Testis (tissue), 3 donors: ENCODE measurements around the gene CCDC83. TPM values are rescaled to one million over a fixed set of nuclear protein-coding genes. Genes with fewer than 3 reads are reported as not detected.

Source experiments
- DNase-seq: peaks from one replicate; pipeline ENCODE4 v3.0.0-alpha.2; 2019
- H3K27ac ChIP-seq, 2 donors: fragments of 200-600 bp; sonication (generic); one replicate each; pipeline ENCODE4 v1.5.1; 2019
- H3K27me3 ChIP-seq: fragments of 200-600 bp; sonication (generic); one replicate; pipeline ENCODE4 v1.5.1; 2019
- H3K36me3 ChIP-seq: fragments of 200-600 bp; sonication (generic); one replicate; pipeline ENCODE4 v1.5.1; 2017; ENCODE audit warnings: low read depth; ENCODE audit errors: missing control alignments
- H3K4me1 ChIP-seq: fragments of 200-600 bp; sonication (generic); one replicate; pipeline ENCODE4 v1.5.1; 2019
- H3K4me3 ChIP-seq, 2 donors: fragments of 200-600 bp; sonication (generic); one replicate each; pipeline ENCODE4 v1.5.1; 2017 to 2019
- H3K9me3 ChIP-seq: fragments of 200-600 bp; sonication (generic); one replicate; pipeline ENCODE4 v1.5.1; 2017
- CTCF ChIP-seq, 3 experiments: fragments of 450-650 bp in 2 of 3; fragments of 200-600 bp in 1 of 3; sonication (generic) in 1 of 3; IDR thresholded peaks; one replicate each; pipeline ENCODE4 v1.5.1; 2016 to 2019; ENCODE audit warnings: antibody characterized with exemption in 3 of 3, mild to moderate bottlenecking in 2 of 3, moderate library complexity in 1 of 3
- POLR2A ChIP-seq: fragments of 450-650 bp; IDR thresholded peaks from one replicate; pipeline ENCODE4 v1.6.1; 2017; ENCODE audit warnings: antibody characterized with exemption, mild to moderate bottlenecking, moderate library complexity
- WGBS, 2 donors: methylation state at CpG; one replicate each; pipeline ENCODE4 v1.1.5; 2018; 5-methylcytosine and 5-hydroxymethylcytosine counted together
- intact Hi-C: fragments of 100-400 bp; cut with DNase I; formaldehyde crosslinking; loops from one replicate; pipeline ENCODE4 v1.15.1; 2023; ENCODE audit warnings: low total_unique reads
- polyA plus RNA-seq: library from polyadenylated mRNA; stranded (reverse); fragments of 350-450 nt; fragmentation: Illumina TruSeq; extraction: RNeasy Lipid Tissue Mini Kit (QIAGEN cat#74804); gene quantifications from one replicate; pipeline ENCODE4 v1.2.3, GENCODE V29; 2014; ENCODE audit warnings: low read depth, low replicate concordance; ENCODE audit not compliant: insufficient read depth
- total RNA-seq, 2 donors: library from RNA; depleted of rRNA; stranded (reverse); fragments of >200 nt; gene quantifications; one replicate each; pipeline ENCODE4 v1.2.3, GENCODE V29; 2016

The CCDC83 gene
- total and polyA plus RNA-seq, 3 donors from 2014 or later = 10.2 to 29.6 (median 22.6) TPM

DNA sequence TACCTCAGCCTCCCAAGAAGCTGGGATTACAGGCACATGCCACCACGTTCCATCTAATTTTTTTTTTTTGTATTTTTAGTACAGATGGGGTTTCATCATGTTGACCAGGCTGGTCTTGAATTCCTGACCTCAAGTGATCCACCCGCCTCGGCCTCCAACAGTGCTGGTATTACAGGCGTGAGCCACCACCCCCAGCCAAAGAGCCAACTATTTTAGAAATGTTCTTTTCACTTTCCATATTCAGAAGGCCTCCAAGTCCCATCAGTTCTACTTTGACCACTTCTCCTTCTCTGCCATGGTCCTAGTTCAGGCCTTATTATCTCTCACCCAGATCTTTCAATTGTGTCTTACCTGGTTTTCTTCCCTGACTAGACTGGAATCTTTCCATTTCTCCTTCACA is 48.2 kb downstream of the CCDC83 start:
- no peak for TF ChIP-seq CTCF (IDR thresholded peaks at IDR 0.05)
- TF ChIP-seq POLR2A = no peak
- Histone ChIP-seq H3K36me3 (no peaks in the 10 kb centered on the region), H3K27me3 (no peaks in the 10 kb centered on the region), H3K4me3 (no peak overlapping the region), H3K9me3 (no peaks in the 10 kb centered on the region), H3K27ac (no peak overlapping the region), H3K4me1 (no peaks in the 10 kb centered on the region)
- DNase-seq = no peak
- intact Hi-C loops = no loop called here
- WGBS, 2 donors = 80 to 89% methylated on average over 4 of the region's 4 CpGs

DNA sequence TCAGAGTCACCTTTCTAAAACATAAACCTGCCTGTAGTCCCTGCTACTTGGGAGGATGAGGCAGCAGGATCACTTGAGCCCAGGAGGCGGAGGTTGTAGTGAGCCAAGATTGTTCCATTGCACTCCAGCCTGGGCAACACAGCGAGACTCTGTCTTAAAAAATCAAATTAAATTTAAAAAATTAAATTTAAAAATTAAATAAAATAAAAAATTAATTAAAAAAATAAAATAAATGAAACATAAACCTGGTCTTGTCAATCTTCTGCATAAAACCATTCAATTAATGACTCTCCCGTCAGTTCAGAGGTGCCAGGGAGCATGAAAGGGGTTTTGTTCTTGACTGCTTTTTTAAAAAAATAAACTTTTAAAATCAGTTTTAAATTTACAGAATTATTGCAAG is 48.6 kb downstream of the CCDC83 start:
- no peak overlapping the region for H3K4me3 ChIP-seq
- no peak for DNase-seq
- WGBS, 2 donors = 97 to 98% methylated on average over 3 of the region's 3 CpGs
- H3K27me3 ChIP-seq = no peaks in the 10 kb centered on the region
- no peak for TF ChIP-seq POLR2A
- intact Hi-C loops = no loop called here
- H3K27ac ChIP-seq = no peak overlapping the region
- H3K9me3 ChIP-seq = no peaks in the 10 kb centered on the region
- H3K4me1 ChIP-seq = no peaks in the 10 kb centered on the region
- no peaks in the 10 kb centered on the region for H3K36me3 ChIP-seq

- intact Hi-C loops = no loop called here
- DNase-seq = no peak
- Histone ChIP-seq H3K27me3 (no peaks in the 10 kb centered on the region), H3K4me1 (no peaks in the 10 kb centered on the region), H3K36me3 (no peaks in the 10 kb centered on the region), H3K4me3 (no peak overlapping the region), H3K27ac (no peak overlapping the region), H3K9me3 (no peaks in the 10 kb centered on the region)
- 88 to 92% methylated on average over 2 of the region's 2 CpGs for WGBS, 2 donors
- TF ChIP-seq POLR2A (no peak), CTCF (IDR thresholded peaks at IDR 0.05) (no peak)
These were observed 57.2 kb downstream of the CCDC83 start for GRCh38 chr11:85912414-85912813.

DNA sequence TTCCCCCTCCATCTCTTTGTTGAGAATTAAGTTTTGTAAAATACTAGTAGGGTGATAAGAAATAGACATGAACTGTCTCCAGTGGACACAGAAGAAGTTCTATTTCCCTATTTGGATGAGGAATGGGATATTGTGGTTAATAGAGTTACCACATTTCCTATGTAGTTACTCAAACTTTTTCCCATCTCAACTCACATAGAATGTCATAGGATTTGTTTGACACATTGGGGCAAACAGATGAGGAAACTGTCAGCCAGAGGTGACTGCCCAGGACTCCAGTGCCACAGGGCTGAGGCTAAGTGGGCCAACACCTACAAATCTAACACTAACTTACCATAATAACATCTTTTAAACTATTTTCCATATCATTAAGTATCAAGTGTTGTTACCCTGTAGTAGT is 58.3 kb downstream of the CCDC83 start:
- H3K9me3 ChIP-seq = no peaks in the 10 kb centered on the region

GRCh38 chr11:85914425-85914824 is 59.2 kb downstream of the CCDC83 start:
- H3K36me3 ChIP-seq = no peaks in the 10 kb centered on the region
- intact Hi-C loops = no loop called here
- no peaks in the 10 kb centered on the region for H3K9me3 ChIP-seq
- 90 to 91% methylated on average over 6 of the region's 6 CpGs for WGBS, 2 donors
- H3K27ac ChIP-seq = no peak overlapping the region
- no peak overlapping the region for H3K4me3 ChIP-seq
- no peak for DNase-seq
- TF ChIP-seq POLR2A (no peak), CTCF (IDR thresholded peaks at IDR 0.05) (no peak)
- no peaks in the 10 kb centered on the region for H3K4me1 ChIP-seq
- H3K27me3 ChIP-seq = no peaks in the 10 kb centered on the region

More for the DNA sequence above, 58.3 kb downstream of the CCDC83 start:
- Histone ChIP-seq H3K4me3 (no peak overlapping the region), H3K4me1 (no peaks in the 10 kb centered on the region), H3K27ac (no peak overlapping the region), H3K27me3 (no peaks in the 10 kb centered on the region), H3K36me3 (no peaks in the 10 kb centered on the region)
- TF ChIP-seq CTCF (IDR thresholded peaks at IDR 0.05) = no peak
- TF ChIP-seq POLR2A = no peak
- no peak for DNase-seq
- intact Hi-C loops = no loop called here
